ENCODE measurements around the gene FOXN1. TPM values are rescaled to one million over a fixed set of nuclear protein-coding genes. Genes with fewer than 3 reads are reported as not detected.

FOXN1 gene
- total RNA-seq, 4 donors from 2014 or later: not detected

- Histone ChIP-seq H3K4me1 (no peaks in the 10 kb centered on the region), H3K27me3 (peaks cover 0 to 46% of the 10 kb centered on the region in 2 donors), H3K4me3 (no peak overlapping the region), H3K36me3 (no peaks in the 10 kb centered on the region), H3K27ac (no peak overlapping the region), H3K9me3 (no peaks in the 10 kb centered on the region)
- 95 to 96% methylated on average over 1 of the region's 1 CpG for WGBS, 2 donors
- TF ChIP-seq CTCF (IDR thresholded peaks at IDR 0.05) (no peak), EP300 (IDR thresholded peaks at IDR 0.05) (no peak), POLR2A (IDR thresholded peaks at IDR 0.05) (no peak)
- no peak for DNase-seq (ENCODE audit: low spot score in 2 of 2)
These were observed 9.4 kb downstream of the FOXN1 start for GRCh38 chr17:28515518-28515917.

DNA sequence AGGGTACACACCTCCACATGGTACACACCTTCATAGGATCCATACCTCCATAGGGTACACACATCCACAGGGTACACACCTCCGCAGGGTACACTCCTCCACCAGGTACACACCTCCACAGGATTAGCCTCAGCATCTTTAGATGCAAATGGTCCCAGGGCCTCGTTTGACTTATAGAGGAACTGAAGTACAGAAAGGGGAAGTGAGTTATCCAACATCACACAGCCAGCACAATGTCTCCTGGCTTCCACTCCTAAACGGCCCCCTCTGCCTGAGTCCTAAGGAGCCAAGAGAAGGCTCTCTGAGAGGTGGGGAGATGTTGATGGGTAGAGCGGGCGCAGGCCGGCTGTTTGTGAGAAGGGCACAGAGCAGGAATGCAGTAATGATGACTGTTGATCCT lies 12.0 kb downstream of the FOXN1 start:
- no peak for DNase-seq (ENCODE audit: low spot score in 2 of 2)
- H3K4me3 ChIP-seq: no peak overlapping the region
- no peak overlapping the region for H3K27ac ChIP-seq
- TF ChIP-seq EP300 (IDR thresholded peaks at IDR 0.05) (no peak), CTCF (IDR thresholded peaks at IDR 0.05) (no peak), POLR2A (IDR thresholded peaks at IDR 0.05) (no peak)
- H3K4me1 ChIP-seq: no peaks in the 10 kb centered on the region
- H3K9me3 ChIP-seq: no peaks in the 10 kb centered on the region
- H3K27me3 ChIP-seq: peaks cover 0 to 20% of the 10 kb centered on the region in 2 donors
- WGBS, 2 donors: 62 to 71% methylated on average over 6 of the region's 6 CpGs
- no peaks in the 10 kb centered on the region for H3K36me3 ChIP-seq

DNA sequence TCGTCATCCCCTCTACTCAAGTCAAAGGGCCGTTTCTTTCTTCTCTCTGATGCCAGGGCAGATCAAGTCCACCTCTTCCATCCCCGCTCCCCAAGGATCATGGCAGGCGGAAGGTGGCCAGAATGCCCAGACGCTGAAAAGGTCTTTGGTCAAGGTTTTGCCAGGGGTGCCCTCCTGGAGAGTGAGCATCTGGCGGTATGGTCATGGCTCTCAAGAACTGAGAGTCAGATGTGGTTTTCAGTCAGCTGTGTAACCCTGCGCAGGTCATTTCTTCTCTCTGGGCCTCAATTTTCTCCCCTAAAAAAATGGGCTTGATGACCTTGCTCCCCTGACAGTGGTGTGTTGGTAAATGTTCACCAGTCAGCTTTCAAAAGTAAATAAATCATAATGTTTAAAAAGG lies 12.4 kb downstream of the FOXN1 start:
- DNase-seq (ENCODE audit: low spot score in 2 of 2): no peak

DNA sequence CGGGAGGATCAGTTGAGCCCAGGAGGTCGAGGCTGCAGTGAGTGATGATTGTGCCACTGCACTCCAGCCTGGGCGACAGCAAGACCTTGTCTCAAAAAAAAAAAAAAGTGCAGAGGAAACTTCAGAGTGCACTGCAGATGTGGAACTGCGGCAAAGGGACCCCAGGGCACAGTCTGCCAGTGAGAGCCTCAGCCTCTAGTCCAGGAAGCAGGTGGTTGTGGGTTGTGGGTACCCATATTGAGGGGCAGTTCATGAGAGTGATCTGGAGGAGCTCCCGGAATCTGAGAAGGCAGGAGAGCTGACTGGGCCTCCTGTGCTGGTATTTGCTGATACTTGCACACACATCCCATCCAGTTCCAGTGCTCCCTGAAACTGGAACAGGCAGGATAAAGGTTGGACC lies 13.1 kb downstream of the FOXN1 start:
- Histone ChIP-seq H3K4me3 (no peak overlapping the region), H3K9me3 (no peaks in the 10 kb centered on the region), H3K36me3 (no peaks in the 10 kb centered on the region), H3K27ac (no peak overlapping the region), H3K27me3 (peaks cover 0 to 9% of the 10 kb centered on the region in 2 donors), H3K4me1 (no peaks in the 10 kb centered on the region)
- TF ChIP-seq POLR2A (IDR thresholded peaks at IDR 0.05) (no peak), CTCF (IDR thresholded peaks at IDR 0.05) (no peak), EP300 (IDR thresholded peaks at IDR 0.05) (no peak)
- WGBS, 2 donors: 50 to 60% methylated on average over 5 of the region's 5 CpGs
- DNase-seq (ENCODE audit: low spot score in 2 of 2): no peak

More for the DNA sequence above, 12.4 kb downstream of the FOXN1 start:
- 73 to 82% methylated on average over 7 of the region's 7 CpGs for WGBS, 2 donors
- Histone ChIP-seq H3K36me3 (no peaks in the 10 kb centered on the region), H3K27me3 (peaks cover 0 to 16% of the 10 kb centered on the region in 2 donors), H3K27ac (no peak overlapping the region), H3K9me3 (no peaks in the 10 kb centered on the region), H3K4me3 (no peak overlapping the region), H3K4me1 (no peaks in the 10 kb centered on the region)
- TF ChIP-seq EP300 (IDR thresholded peaks at IDR 0.05) (no peak), CTCF (IDR thresholded peaks at IDR 0.05) (no peak), POLR2A (IDR thresholded peaks at IDR 0.05) (no peak)

- Histone ChIP-seq H3K4me1 (no peaks in the 10 kb centered on the region), H3K4me3 (no peak overlapping the region), H3K36me3 (no peaks in the 10 kb centered on the region), H3K9me3 (no peaks in the 10 kb centered on the region), H3K27me3 (no peaks in the 10 kb centered on the region), H3K27ac (no peak overlapping the region)
- WGBS, 2 donors: 52 to 76% methylated on average over 6 of the region's 6 CpGs
- no peak for DNase-seq (ENCODE audit: low spot score in 2 of 2)
- no peak for TF ChIP-seq EP300 (IDR thresholded peaks at IDR 0.05)
- TF ChIP-seq POLR2A (IDR thresholded peaks at IDR 0.05): no peak
- TF ChIP-seq CTCF (IDR thresholded peaks at IDR 0.05): no peak
These were observed 14.5 kb downstream of the FOXN1 start for GRCh38 chr17:28520687-28521086.
